IMR-90 (cell line): Measurements from ENCODE around the gene CNTN5. TPM values are rescaled to one million over a fixed set of nuclear protein-coding genes. Genes with fewer than 3 reads are reported as not detected.

Experiments used
- ATAC-seq: fragments of 200-7000 bp; cut with Tn5 transposase; 2 replicates; pipeline ENCODE4 v1.9.1; 2020; ENCODE audit warnings: low read depth, mild to moderate bottlenecking, moderate library complexity
- BruUV-seq: library from RNA; stranded (reverse); fragments of 400-500 nt; replicated peaks from 2 replicates; lab custom pipeline; 2021; lab: Mats Ljungman, UMichigan
- CTCF ChIA-PET: fragments of 300-600 bp; formaldehyde crosslinking; extraction: SDS; loops from one replicate; lab custom pipeline; 2021; ENCODE audit warnings: antibody characterized with exemption; lab: Yijun Ruan, JAX
- POLR2A ChIA-PET: fragments of 300-600 bp; sonication (Branson Sonifier 250); formaldehyde crosslinking; loops from one replicate; lab custom pipeline; 2022; ENCODE audit warnings: antibody characterized with exemption; ENCODE audit not compliant: unreplicated experiment; lab: Charles Lee
- DNase-seq: peaks from one replicate; pipeline ENCODE4 v3.0.0; 2013
- H2AFZ ChIP-seq: replicated peaks from 2 replicates; pipeline ENCODE3; 2013; ENCODE audit warnings: low read length, mild to moderate bottlenecking; ENCODE audit not compliant: poor library complexity
- H2AK5ac ChIP-seq: 2 replicates; pipeline ENCODE4 v1.6.1; 2013; ENCODE audit warnings: low read depth, low read length, inconsistent platforms
- H2AK9ac ChIP-seq: replicated peaks from 2 replicates; pipeline ENCODE3; 2013; ENCODE audit warnings: mild to moderate bottlenecking, low read depth, low read length, moderate library complexity; ENCODE audit not compliant: poor library complexity
- H2BK120ac ChIP-seq: 2 replicates; pipeline ENCODE4 v1.6.1; 2013; ENCODE audit warnings: low read depth, low read length, inconsistent platforms
- H2BK15ac ChIP-seq: 3 replicates; pipeline ENCODE4 v1.6.1; 2013; ENCODE audit warnings: low read depth, low read length, inconsistent platforms
- H2BK20ac ChIP-seq: 2 replicates; pipeline ENCODE4 v1.6.1; 2013; ENCODE audit warnings: low read depth, mild to moderate bottlenecking, inconsistent platforms, low read length, moderate library complexity
- H2BK5ac ChIP-seq: 2 replicates; pipeline ENCODE4 v1.6.1; 2013; ENCODE audit warnings: mild to moderate bottlenecking, low read depth, low read length, inconsistent platforms; ENCODE audit not compliant: poor library complexity, severe bottlenecking
- H3K14ac ChIP-seq: replicated peaks from 2 replicates; pipeline ENCODE4 v1.6.1; 2013; ENCODE audit warnings: low read depth, low read length, inconsistent platforms
- H3K18ac ChIP-seq: 2 replicates; pipeline ENCODE4 v1.6.1; 2013; ENCODE audit warnings: low read depth, low read length, control low read depth
- H3K23ac ChIP-seq: 2 replicates; pipeline ENCODE4 v1.6.1; 2013; ENCODE audit warnings: low read depth, low read length, inconsistent platforms
- H3K27ac ChIP-seq: 2 replicates; pipeline ENCODE4 v1.5.1; 2013; ENCODE audit warnings: mild to moderate bottlenecking, control low read depth, low read length; ENCODE audit not compliant: insufficient read depth
- H3K27me3 ChIP-seq: 2 replicates; pipeline ENCODE4 v1.6.1; 2013; ENCODE audit warnings: low read length; ENCODE audit not compliant: control insufficient read depth, insufficient read depth
- H3K36me3 ChIP-seq: 2 replicates; pipeline ENCODE4 v1.6.1; 2013; ENCODE audit warnings: low read length, mixed read lengths; ENCODE audit not compliant: control insufficient read depth, insufficient read depth
- H3K4ac ChIP-seq: 2 replicates; pipeline ENCODE4 v1.6.1; 2013; ENCODE audit warnings: low read depth, low read length, inconsistent platforms
- H3K4me1 ChIP-seq: 2 replicates; pipeline ENCODE4 v1.6.1; 2013; ENCODE audit warnings: low read length, mixed read lengths; ENCODE audit not compliant: control insufficient read depth, insufficient read depth
- H3K4me2 ChIP-seq: 2 replicates; pipeline ENCODE4 v1.6.1; 2013; ENCODE audit warnings: low read depth, mild to moderate bottlenecking, control low read depth, low read length, moderate library complexity
- H3K4me3 ChIP-seq: 2 replicates; pipeline ENCODE4 v1.5.1; 2013; ENCODE audit warnings: low read depth, mild to moderate bottlenecking, control low read depth, low read length, moderate library complexity; ENCODE audit not compliant: insufficient read depth
- H3K56ac ChIP-seq: 2 replicates; pipeline ENCODE4 v1.6.1; 2013; ENCODE audit warnings: low read length, inconsistent platforms; ENCODE audit not compliant: insufficient read depth; ENCODE audit errors: extremely low read depth
- H3K79me1 ChIP-seq, 2 experiments: 2 replicates each; pipeline ENCODE4 v1.6.1; 2013; ENCODE audit warnings: low read length in 2 of 2, inconsistent platforms in 1 of 2, low read depth in 1 of 2
- H3K9ac ChIP-seq: 2 replicates; pipeline ENCODE4 v1.6.1; 2013; ENCODE audit warnings: low read depth, low read length, control low read depth
- H3K9me1 ChIP-seq: 2 replicates; pipeline ENCODE4 v1.6.1; 2013; ENCODE audit warnings: low read length, inconsistent platforms; ENCODE audit not compliant: insufficient read depth
- H3K9me3 ChIP-seq: 2 replicates; pipeline ENCODE4 v1.6.1; 2013; ENCODE audit warnings: low read length; ENCODE audit not compliant: control insufficient read depth, insufficient read depth
- H4K20me1 ChIP-seq: 2 replicates; pipeline ENCODE4 v1.6.1; 2013; ENCODE audit warnings: low read length, inconsistent platforms; ENCODE audit not compliant: insufficient read depth
- H4K5ac ChIP-seq: 2 replicates; pipeline ENCODE4 v1.6.1; 2013; ENCODE audit warnings: mild to moderate bottlenecking, low read depth, low read length, control low read depth
- H4K8ac ChIP-seq, 2 experiments: 2 replicates each; pipeline ENCODE4 v1.6.1; 2013; ENCODE audit warnings: low read depth in 2 of 2, low read length in 2 of 2, control low read depth in 1 of 2, inconsistent platforms in 1 of 2
- H4K91ac ChIP-seq: 2 replicates; pipeline ENCODE4 v1.6.1; 2013; ENCODE audit warnings: low read depth, low read length, inconsistent platforms; ENCODE audit not compliant: insufficient read depth
- BHLHE40 ChIP-seq: fragments of 150-350 bp; IDR thresholded peaks from 2 replicates; pipeline ENCODE4 v1.6.1; 2016; ENCODE audit warnings: mild to moderate bottlenecking, low read depth, low read length
- CHD1 ChIP-seq: IDR thresholded peaks from 2 replicates; pipeline ENCODE4 v1.6.1; 2012; ENCODE audit warnings: low read depth, low read length, improper control_type of control experiment
- FOS ChIP-seq: fragments of 150-350 bp; IDR thresholded peaks from 2 replicates; pipeline ENCODE4 v1.6.1; 2016; ENCODE audit warnings: low read depth, low read length
- RAD21 ChIP-seq: IDR thresholded peaks from 2 replicates; pipeline ENCODE4 v1.6.1; 2012; ENCODE audit warnings: low read length, improper control_type of control experiment
- USF2 ChIP-seq: fragments of 150-350 bp; IDR thresholded peaks from 2 replicates; pipeline ENCODE4 v1.6.1; 2017; ENCODE audit warnings: mild to moderate bottlenecking, antibody characterized with exemption, low read length, low read depth
- WGBS, 2 experiments: methylation state at CpG; one replicate each; pipeline versions ENCODE4 v1.1.5 to v1.1.7; 2013; ENCODE audit warnings: missing lambda C conversion rate in 2 of 2; ENCODE audit not compliant: insufficient read length in 1 of 2; ENCODE audit errors: extremely low coverage in 2 of 2; 5-methylcytosine and 5-hydroxymethylcytosine counted together
- dilution Hi-C: fragments of 300-500 bp; cut with HindIII; formaldehyde crosslinking; loops from one replicate; pipeline ENCODE4 v1.14.3; 2018; ENCODE audit warnings: low sequenced_read_pairs; ENCODE audit not compliant: unreplicated experiment
- in situ Hi-C: fragments of 300-500 bp; cut with MboI; formaldehyde crosslinking; loops from 3 replicates; pipeline ENCODE4 v1.14.3; 2019; ENCODE audit warnings: low sequenced_read_pairs, inconsistent platforms, mixed read lengths
- intact Hi-C: fragments of 100-400 bp; cut with micrococcal nuclease; formaldehyde crosslinking; loops from 2 replicates; pipeline ENCODE4 v1.10.0; 2022
- polyA plus RNA-seq, 3 experiments: library from polyadenylated mRNA; depleted of rRNA; stranded (reverse); fragments of >200 nt; gene quantifications; 2 replicates each; pipeline ENCODE4 v1.2.3, GENCODE V29; 2012; ENCODE audit warnings: low replicate concordance in 1 of 3
- total RNA-seq: library from RNA; depleted of rRNA; stranded (reverse); fragments of >200 nt; gene quantifications from 2 replicates; pipeline ENCODE4 v1.2.3, GENCODE V29; 2012

The CNTN5 gene
- total and polyA plus RNA-seq, 2 of the 4 experiments (the other 2 are of a cell fraction), result not detected

- in situ Hi-C loops (no loop called here), intact Hi-C loops (no loop called here), dilution Hi-C loops (no loop called here)
- 76% methylated on average over 5 of the region's 9 CpGs; no CpG with 5 or more reads in 1 of the 2 experiments for WGBS, 2 experiments
- no peak overlapping the region for H3K23ac ChIP-seq
- H4K5ac ChIP-seq, result no peak overlapping the region
- no peak overlapping the region for H2AK9ac ChIP-seq
- DNase-seq, result no peak
- H4K8ac ChIP-seq, result no peak overlapping the region
- H3K79me1 ChIP-seq, result no peaks in the 10 kb centered on the region
- no peaks in the 10 kb centered on the region for H4K20me1 ChIP-seq
- H3K4ac ChIP-seq, result no peak overlapping the region
- H3K9ac ChIP-seq, result no peak overlapping the region
- no peak overlapping the region for H2BK20ac ChIP-seq
- no peak overlapping the region for H3K56ac ChIP-seq
- no peak overlapping the region for H3K27ac ChIP-seq
- no peak overlapping the region for H3K4me2 ChIP-seq
- no peak overlapping the region for H3K14ac ChIP-seq
- H3K4me3 ChIP-seq, result no peak overlapping the region
- H2AK5ac ChIP-seq, result no peak overlapping the region
- H4K91ac ChIP-seq, result no peak overlapping the region
- no peaks in the 10 kb centered on the region; the same call in 1 of the 2 replicates for H3K9me3 ChIP-seq
- CTCF ChIA-PET, result no interaction called here
- H3K4me1 ChIP-seq, result no peaks in the 10 kb centered on the region
- no TSS peak for BruUV-seq
- H2AFZ ChIP-seq, result no peak overlapping the region
- POLR2A ChIA-PET, result no interaction called here
- no peak for ATAC-seq
- H2BK120ac ChIP-seq, result no peak overlapping the region
- no peak overlapping the region for H2BK15ac ChIP-seq
- no peaks in the 10 kb centered on the region for H3K27me3 ChIP-seq
- no peaks in the 10 kb centered on the region for H3K9me1 ChIP-seq
- no peak overlapping the region for H3K18ac ChIP-seq
- TF ChIP-seq RAD21 (no peak), CHD1 (no peak), USF2 (no peak), BHLHE40 (no peak), FOS (no peak)
- H3K36me3 ChIP-seq, result no peaks in the 10 kb centered on the region
- no peak overlapping the region for H2BK5ac ChIP-seq
These were observed 916.6 kb downstream of the CNTN5 start for GRCh38 chr11:99937330-99937729.
